Stomach (tissue), 9 donors: Measurements from ENCODE around the gene RBM47. TPM values are rescaled to one million over a fixed set of nuclear protein-coding genes. Genes with fewer than 3 reads are reported as not detected.

ENCODE experiments used
- DNase-seq, 2 donors: peaks; one replicate each; pipeline versions ENCODE4 v3.0.0 to v3.0.0-alpha.2; 2013 to 2019
- H3K27ac ChIP-seq, 5 donors: fragments of 200-600 bp in 4 of 5; sonication (generic) in 4 of 5; one replicate each; pipeline ENCODE4 v1.5.1; 2013 to 2019; ENCODE audit warnings: mild to moderate bottlenecking in 1 of 5, moderate library complexity in 1 of 5
- H3K27me3 ChIP-seq, 3 donors: fragments of 200-600 bp; sonication (generic); one replicate each; pipeline ENCODE4 v1.5.1; 2017 to 2019; ENCODE audit warnings: mixed run types in 1 of 3
- H3K36me3 ChIP-seq, 4 donors: fragments of 200-600 bp; sonication (generic); 1 replicate in 3 of 4; 2 replicates in 1 of 4; pipeline ENCODE4 v1.5.1; 2016 to 2019
- H3K4me1 ChIP-seq, 4 donors: fragments of 200-600 bp; sonication (generic); one replicate each; pipeline ENCODE4 v1.5.1; 2016 to 2019
- H3K4me3 ChIP-seq, 4 donors: fragments of 200-600 bp; sonication (generic) in 3 of 4; one replicate each; pipeline ENCODE4 v1.5.1; 2016 to 2019; ENCODE audit warnings: mild to moderate bottlenecking in 1 of 4
- H3K9me3 ChIP-seq, 4 donors: fragments of 200-600 bp; sonication (generic); one replicate each; pipeline ENCODE4 v1.5.1; 2016 to 2019
- EP300 ChIP-seq: sonication (generic); formaldehyde crosslinking; IDR thresholded peaks from one replicate; pipeline ENCODE4 v1.6.1; 2017; ENCODE audit warnings: antibody characterized with exemption
- POLR2A ChIP-seq, 4 donors: fragments of 450-650 bp; IDR thresholded peaks; one replicate each; pipeline ENCODE4 v1.6.1; 2016; ENCODE audit warnings: antibody characterized with exemption in 4 of 4, control low read depth in 2 of 4, mild to moderate bottlenecking in 1 of 4, moderate library complexity in 1 of 4
- POLR2AphosphoS5 ChIP-seq, 3 donors: sonication (generic); formaldehyde crosslinking; IDR thresholded peaks; one replicate each; pipeline ENCODE4 v1.6.1; 2016; ENCODE audit warnings: antibody characterized with exemption in 3 of 3
- WGBS, 5 donors: extraction: QIAGEN DNeasy Blood & Tissue Kit in 3 of 5; methylation state at CpG; one replicate each; pipeline versions ENCODE4 v1.1.5 to v1.1.7; 2013 to 2018; 5-methylcytosine and 5-hydroxymethylcytosine counted together
- intact Hi-C: fragments of 100-400 bp; cut with DNase I; formaldehyde crosslinking; loops from one replicate; pipeline ENCODE4 v1.15.1; 2023; ENCODE audit warnings: low total_unique reads
- polyA plus RNA-seq, 3 donors: library from polyadenylated mRNA; stranded (reverse); fragments of 200-250 nt; gene quantifications; one replicate each; pipeline ENCODE4 v1.2.3, GENCODE V29; 2013
- total RNA-seq, 5 donors: library from RNA; depleted of rRNA; stranded (reverse); fragments of >200 nt; gene quantifications; one replicate each; pipeline versions ENCODE4 v1.1.0 to v1.2.3, GENCODE V29; 2014 to 2016
- TF ChIP-seq, protein P1 (sequence below), 7 experiments: fragments of 450-650 bp in 4 of 7; fragments of 200-600 bp in 3 of 7; sonication (generic) in 3 of 7; IDR thresholded peaks; one replicate each; pipeline ENCODE4 v1.5.1; 2016 to 2019; ENCODE audit warnings: antibody characterized with exemption in 7 of 7, control low read depth in 2 of 7, mild to moderate bottlenecking in 1 of 7
- donor health status: healthy with polysubstance abuse.
- donor health status: Bipolar disorder and iron deficiency.
- donor health status: healthy.

Gene RBM47
- total and polyA plus RNA-seq, 8 donors: 18.5 to 448 (median 160) TPM

DNA sequence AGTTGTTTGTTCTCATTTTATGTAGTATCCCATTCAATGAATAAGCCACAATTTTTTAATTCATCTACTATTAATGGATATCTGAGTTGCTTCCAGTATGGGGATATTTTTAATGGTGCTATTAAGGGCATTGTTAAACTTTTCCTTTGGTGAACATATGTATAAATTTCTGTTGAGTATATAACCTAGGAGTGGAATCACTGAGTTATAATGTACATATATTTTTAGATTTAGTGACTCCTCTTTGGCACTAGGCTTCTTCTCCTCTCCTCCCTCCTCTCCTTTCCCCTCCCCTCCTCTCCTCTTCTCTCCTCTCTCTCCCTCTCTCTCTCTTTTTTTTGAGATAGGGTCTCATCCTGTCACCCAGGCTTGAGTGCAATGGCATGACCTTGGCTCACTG, 26.4 kb downstream of the RBM47 start:
- Histone ChIP-seq H3K4me3 (no peak overlapping the region), H3K36me3 (no peaks in the 10 kb centered on the region), H3K4me1 (peaks cover 0 to 32% (median 0%) of the 10 kb centered on the region in 4 donors), H3K9me3 (no peaks in the 10 kb centered on the region), H3K27ac (peak overlapping the region in 1 of 5 donors; percentile 22), H3K27me3 (no peaks in the 10 kb centered on the region)
- TF ChIP-seq POLR2A (IDR thresholded peaks at IDR 0.05) (no peak), POLR2AphosphoS5 (IDR thresholded peaks at IDR 0.05) (no peak), EP300 (no peak)
- TF ChIP-seq, protein P1, sequence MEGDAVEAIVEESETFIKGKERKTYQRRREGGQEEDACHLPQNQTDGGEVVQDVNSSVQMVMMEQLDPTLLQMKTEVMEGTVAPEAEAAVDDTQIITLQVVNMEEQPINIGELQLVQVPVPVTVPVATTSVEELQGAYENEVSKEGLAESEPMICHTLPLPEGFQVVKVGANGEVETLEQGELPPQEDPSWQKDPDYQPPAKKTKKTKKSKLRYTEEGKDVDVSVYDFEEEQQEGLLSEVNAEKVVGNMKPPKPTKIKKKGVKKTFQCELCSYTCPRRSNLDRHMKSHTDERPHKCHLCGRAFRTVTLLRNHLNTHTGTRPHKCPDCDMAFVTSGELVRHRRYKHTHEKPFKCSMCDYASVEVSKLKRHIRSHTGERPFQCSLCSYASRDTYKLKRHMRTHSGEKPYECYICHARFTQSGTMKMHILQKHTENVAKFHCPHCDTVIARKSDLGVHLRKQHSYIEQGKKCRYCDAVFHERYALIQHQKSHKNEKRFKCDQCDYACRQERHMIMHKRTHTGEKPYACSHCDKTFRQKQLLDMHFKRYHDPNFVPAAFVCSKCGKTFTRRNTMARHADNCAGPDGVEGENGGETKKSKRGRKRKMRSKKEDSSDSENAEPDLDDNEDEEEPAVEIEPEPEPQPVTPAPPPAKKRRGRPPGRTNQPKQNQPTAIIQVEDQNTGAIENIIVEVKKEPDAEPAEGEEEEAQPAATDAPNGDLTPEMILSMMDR (IDR thresholded peaks at IDR 0.05): no peak
- intact Hi-C loops: no loop called here
- DNase-seq: no peak

DNA sequence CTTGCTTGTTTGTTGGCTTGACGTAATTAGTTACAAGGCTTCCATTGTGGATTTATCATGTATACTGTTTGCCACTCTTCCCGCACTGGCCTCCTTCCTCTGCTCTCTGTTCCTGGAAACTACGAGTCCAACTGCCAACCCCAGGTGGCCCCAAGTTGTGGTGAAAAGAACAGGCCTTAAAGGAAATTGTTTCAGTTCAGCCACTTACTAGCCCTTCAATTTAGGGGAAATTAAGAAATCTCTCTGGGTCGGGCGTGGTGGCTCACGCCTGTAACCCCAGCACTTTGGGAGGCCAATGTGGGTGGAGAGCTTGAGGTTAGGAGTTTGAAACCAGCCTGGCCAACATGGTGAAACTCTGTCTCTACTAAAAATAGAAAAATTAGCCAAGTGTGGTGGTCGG, 28.0 kb downstream of the RBM47 start:
- Histone ChIP-seq H3K27ac (peak overlapping the region; percentile 48 to 83 (median 56)), H3K27me3 (no peaks in the 10 kb centered on the region), H3K36me3 (peaks cover 0 to 1% (median under 1%) of the 10 kb centered on the region in 4 donors), H3K4me1 (peaks cover 0 to 22% (median under 1%) of the 10 kb centered on the region in 4 donors), H3K9me3 (no peaks in the 10 kb centered on the region), H3K4me3 (no peak overlapping the region)
- DNase-seq: peak in 1 of 2 donors; percentile 51
- intact Hi-C loops: no loop called here
- peak in 1 of 3 donors; percentile 27 for TF ChIP-seq POLR2AphosphoS5 (IDR thresholded peaks at IDR 0.05)
- TF ChIP-seq, protein P1 (IDR thresholded peaks at IDR 0.05): no peak
- TF ChIP-seq POLR2A (IDR thresholded peaks at IDR 0.05): no peak
- TF ChIP-seq EP300: no peak
- WGBS, 5 donors: 48 to 58% (median 55%) methylated on average over 7 of the region's 7 CpGs

DNA sequence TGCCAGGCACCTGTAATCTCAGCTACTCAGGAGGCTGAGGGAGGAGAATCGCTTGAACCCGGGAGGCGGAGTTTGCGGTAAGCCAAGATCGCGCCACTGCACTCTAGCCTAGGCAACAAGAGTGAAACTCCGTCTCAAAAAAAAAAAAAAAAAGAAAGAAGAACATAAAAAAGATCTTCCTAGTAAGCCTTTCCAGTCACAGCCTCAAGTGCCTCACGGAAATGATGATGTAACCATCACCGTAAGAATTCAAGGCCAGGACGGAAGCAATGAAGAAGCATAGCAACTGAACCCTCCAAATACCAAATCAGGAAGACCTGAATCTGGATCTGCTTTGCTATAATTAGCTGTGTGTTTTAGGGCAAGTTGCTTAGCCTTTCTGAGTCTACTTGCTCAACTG, 28.8 kb downstream of the RBM47 start:
- intact Hi-C loops: no loop called here
- H3K9me3 ChIP-seq: no peaks in the 10 kb centered on the region
- DNase-seq: no peak
- 86 to 96% (median 95%) methylated on average over 10 of the region's 10 CpGs for WGBS, 5 donors
- peak overlapping the region in 4 of 5 donors; percentile 19 to 83 (median 61) for H3K27ac ChIP-seq
- peaks cover 0 to 22% (median 2%) of the 10 kb centered on the region in 4 donors for H3K4me1 ChIP-seq
- peaks cover 0 to 8% (median 3%) of the 10 kb centered on the region in 4 donors for H3K36me3 ChIP-seq
- H3K27me3 ChIP-seq: no peaks in the 10 kb centered on the region
- no peak for TF ChIP-seq POLR2AphosphoS5 (IDR thresholded peaks at IDR 0.05)
- H3K4me3 ChIP-seq: no peak overlapping the region

DNA sequence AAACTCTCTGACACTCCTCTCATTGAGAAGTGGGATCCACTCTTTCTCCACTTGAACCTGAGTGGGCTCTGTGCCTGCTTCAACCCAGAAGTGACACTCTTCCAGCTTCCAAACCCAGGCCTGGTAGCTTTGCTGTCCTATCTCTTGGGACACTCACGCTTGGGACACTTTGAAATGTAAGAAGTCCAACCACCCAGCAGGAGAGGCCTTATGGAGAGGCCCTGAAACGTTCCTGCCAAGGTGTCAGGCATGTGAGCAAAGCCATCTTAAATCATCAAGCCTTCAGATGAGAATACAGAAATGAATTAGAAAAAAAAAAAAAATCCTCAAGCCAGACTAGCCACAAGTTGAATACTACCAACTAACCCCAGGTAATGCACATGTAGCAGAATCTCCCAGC, 30.2 kb downstream of the RBM47 start:
- H3K27me3 ChIP-seq: no peaks in the 10 kb centered on the region
- no peak overlapping the region for H3K4me3 ChIP-seq
- no peaks in the 10 kb centered on the region for H3K9me3 ChIP-seq
- 62 to 82% (median 72%) methylated on average over 2 of the region's 2 CpGs for WGBS, 5 donors
- intact Hi-C loops: no loop called here
- peak overlapping the region in 1 of 5 donors; percentile 14 for H3K27ac ChIP-seq
- peaks cover 0 to 21% (median 9%) of the 10 kb centered on the region in 4 donors for H3K36me3 ChIP-seq
- H3K4me1 ChIP-seq: peaks cover 0 to 22% (median 2%) of the 10 kb centered on the region in 4 donors
- no peak for DNase-seq
- TF ChIP-seq POLR2A (IDR thresholded peaks at IDR 0.05) (no peak), EP300 (no peak), POLR2AphosphoS5 (IDR thresholded peaks at IDR 0.05) (no peak)
- TF ChIP-seq, protein P1 (IDR thresholded peaks at IDR 0.05): no peak

DNA sequence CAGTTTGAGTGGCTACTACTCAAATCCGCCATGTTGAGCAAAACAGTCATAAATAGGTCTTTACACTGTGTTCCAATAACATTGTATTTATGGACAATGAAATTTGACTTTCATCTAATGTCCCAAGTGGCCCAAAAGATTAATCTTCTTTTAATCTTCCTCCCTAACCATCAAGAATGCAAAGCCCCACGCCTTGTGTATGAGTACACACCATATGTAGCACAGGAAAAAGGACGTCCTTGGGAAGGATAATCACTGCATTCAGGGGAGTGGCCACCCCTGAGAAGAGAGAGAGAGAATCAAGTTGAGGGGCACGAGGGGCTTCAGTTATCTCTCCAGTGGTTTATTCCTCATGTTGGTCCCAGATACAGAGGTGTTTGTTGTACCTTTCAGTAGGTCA, 33.1 kb downstream of the RBM47 start:
- H3K4me1 ChIP-seq: peaks cover 0 to 4% (median under 1%) of the 10 kb centered on the region in 4 donors
- WGBS, 5 donors: 70 to 79% (median 77%) methylated on average over 4 of the region's 4 CpGs
- TF ChIP-seq, protein P1 (IDR thresholded peaks at IDR 0.05): no peak
- TF ChIP-seq POLR2A (IDR thresholded peaks at IDR 0.05) (no peak), POLR2AphosphoS5 (IDR thresholded peaks at IDR 0.05) (no peak), EP300 (no peak)
- intact Hi-C loops: no loop called here
- no peaks in the 10 kb centered on the region for H3K27me3 ChIP-seq
- H3K4me3 ChIP-seq: no peak overlapping the region
- DNase-seq: no peak
- no peaks in the 10 kb centered on the region for H3K9me3 ChIP-seq
- H3K36me3 ChIP-seq: peaks cover 0 to 36% (median 12%) of the 10 kb centered on the region in 4 donors
- no peak overlapping the region for H3K27ac ChIP-seq
